OCI-M1 (cell line): ENCODE data around the gene SPON2.

Source experiments
- DNase-seq: peaks from one replicate; lab custom pipeline; 2025; lab: John Stamatoyannopoulos, UW

Gene SPON2

GRCh38 chr4:1195109-1195671 is 22.8 kb upstream of the SPON2 start:
- no peak for DNase-seq

DNA sequence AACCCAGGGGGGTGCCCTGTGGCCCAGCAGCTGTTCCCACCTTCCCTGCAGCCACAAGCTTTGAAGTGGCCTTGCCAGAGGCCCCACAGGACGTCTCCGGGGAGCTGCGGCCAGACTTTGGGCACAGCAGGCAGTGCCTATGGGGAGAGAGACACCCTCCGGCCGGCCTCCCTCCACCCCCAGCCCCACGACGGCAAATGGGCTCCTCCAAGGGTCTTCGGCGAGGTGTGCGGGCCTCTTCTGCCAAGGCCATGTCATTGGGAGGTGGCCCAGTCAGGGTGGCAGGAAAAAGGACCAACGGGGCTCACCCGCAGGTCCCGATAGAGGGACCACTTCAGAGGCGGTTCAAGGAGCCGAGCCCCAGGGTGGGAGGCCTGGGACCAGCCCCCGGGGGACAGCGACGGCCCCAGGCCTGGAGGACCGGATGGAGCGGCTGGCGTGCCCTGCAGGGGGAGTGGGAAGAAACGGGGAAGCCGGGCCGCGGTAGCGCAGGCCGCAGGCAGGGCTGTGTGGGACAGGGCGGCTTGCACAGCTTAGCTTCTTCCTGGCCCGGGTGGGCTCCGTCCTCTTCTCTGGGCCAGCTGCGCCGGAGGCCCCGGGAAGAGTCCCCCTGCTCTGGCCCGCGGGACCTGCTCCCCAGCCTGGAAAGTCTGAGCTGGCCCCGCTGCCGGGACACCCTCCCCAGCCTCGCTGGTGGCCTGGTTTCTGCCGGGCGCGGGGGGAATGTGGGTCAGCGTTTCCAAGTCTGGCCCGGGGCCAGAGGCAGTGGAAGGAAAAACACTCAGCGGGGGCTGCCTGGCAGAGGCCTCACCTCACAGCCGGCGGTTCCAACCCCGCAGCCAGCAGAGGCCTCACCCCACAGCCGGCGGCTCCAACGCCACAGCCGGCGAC is 21.9 kb upstream of the SPON2 start:
- DNase-seq, result no peak

GRCh38 chr4:1193206-1194009 is 21.0 kb upstream of the SPON2 start:
- no peak for DNase-seq

- no peak for DNase-seq
Observed at GRCh38 chr4:1192493-1193205, 20.3 kb upstream of the SPON2 start.

GRCh38 chr4:1192091-1192492 is 19.7 kb upstream of the SPON2 start:
- peak; percentile 5 for DNase-seq

DNA sequence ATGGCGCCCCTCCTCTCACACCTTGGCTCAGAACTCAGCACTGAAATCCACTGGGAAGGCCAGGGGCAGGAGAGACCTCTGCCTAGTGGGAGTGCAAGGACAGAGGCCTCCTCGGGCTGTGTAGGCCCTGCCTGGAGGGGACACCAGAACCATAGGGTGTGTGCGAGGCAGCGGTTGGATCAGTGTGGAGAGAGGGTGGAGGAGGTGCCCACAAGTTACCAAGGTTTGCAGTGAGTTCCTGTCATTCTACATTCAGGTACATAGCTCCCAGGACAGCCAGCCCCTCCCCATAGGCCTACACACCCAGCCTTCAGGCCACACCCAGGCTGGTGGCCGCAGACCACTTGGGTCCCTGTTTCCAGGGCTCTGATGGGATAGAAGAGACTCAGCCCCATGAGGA is 19.2 kb upstream of the SPON2 start:
- DNase-seq, result no peak

- DNase-seq, result no peak
Observed at GRCh38 chr4:1187182-1187581, 14.8 kb upstream of the SPON2 start.

GRCh38 chr4:1183985-1184773 is 11.8 kb upstream of the SPON2 start:
- DNase-seq, result peak; percentile 69

- DNase-seq, result no peak
Observed at GRCh38 chr4:1182313-1182712, 9.9 kb upstream of the SPON2 start.

GRCh38 chr4:1180663-1181062 is 8.3 kb upstream of the SPON2 start:
- DNase-seq, result no peak

GRCh38 chr4:1179976-1180375 is 7.6 kb upstream of the SPON2 start:
- DNase-seq, result no peak

- DNase-seq, result no peak
Observed at GRCh38 chr4:1179089-1179441, 6.7 kb upstream of the SPON2 start.

- no peak for DNase-seq
Observed at GRCh38 chr4:1178300-1179088, 6.1 kb upstream of the SPON2 start.

GRCh38 chr4:1177274-1178141 is 5.1 kb upstream of the SPON2 start:
- DNase-seq, result no peak

- no peak for DNase-seq
Observed at GRCh38 chr4:1176398-1177273, 4.3 kb upstream of the SPON2 start.

GRCh38 chr4:1175635-1176229 is 3.3 kb upstream of the SPON2 start:
- no peak for DNase-seq

GRCh38 chr4:1174941-1175634 is 2.7 kb upstream of the SPON2 start:
- no peak for DNase-seq
